Activated T-helper 17 cell treated with anti-CD3 and anti-CD28 coated beads, Interleukin-2, amount 50 U/mL, for 72 hours (primary cell): ENCODE data around the gene KIF1A. TPM values are rescaled to one million over a fixed set of nuclear protein-coding genes. Genes with fewer than 3 reads are reported as not detected.

Experiments used
- ATAC-seq: fragments of 150-1000 bp; cut with Tn5 transposase; replicated peaks from 2 replicates; pipeline ENCODE4 v1.10.0; 2021; ENCODE audit warnings: mild to moderate bottlenecking, moderate library complexity
- H3K27ac Mint-ChIP-seq: one replicate; pipeline ENCODE4 v1.8.0; 2022; ENCODE audit warnings: mixed read lengths
- H3K27me3 Mint-ChIP-seq: one replicate; pipeline ENCODE4 v1.8.0; 2022; ENCODE audit warnings: mixed read lengths
- H3K36me3 Mint-ChIP-seq: one replicate; pipeline ENCODE4 v1.8.0; 2022; ENCODE audit warnings: low read depth, mild to moderate bottlenecking, mixed read lengths
- H3K4me1 Mint-ChIP-seq: one replicate; pipeline ENCODE4 v1.8.0; 2022; ENCODE audit warnings: mixed read lengths
- H3K4me3 Mint-ChIP-seq: one replicate; pipeline ENCODE4 v1.8.0; 2022; ENCODE audit warnings: mild to moderate bottlenecking, mixed read lengths
- H3K9me3 Mint-ChIP-seq: one replicate; pipeline ENCODE4 v1.8.0; 2022; ENCODE audit warnings: mixed read lengths
- total RNA-seq, 2 donors: library from RNA; stranded (reverse); gene quantifications; one replicate each; pipeline ENCODE4 v1.2.3, GENCODE V29; 2022

The KIF1A gene
- total RNA-seq, 2 donors from 2014 or later, result 0.37 to 1.1 TPM

DNA sequence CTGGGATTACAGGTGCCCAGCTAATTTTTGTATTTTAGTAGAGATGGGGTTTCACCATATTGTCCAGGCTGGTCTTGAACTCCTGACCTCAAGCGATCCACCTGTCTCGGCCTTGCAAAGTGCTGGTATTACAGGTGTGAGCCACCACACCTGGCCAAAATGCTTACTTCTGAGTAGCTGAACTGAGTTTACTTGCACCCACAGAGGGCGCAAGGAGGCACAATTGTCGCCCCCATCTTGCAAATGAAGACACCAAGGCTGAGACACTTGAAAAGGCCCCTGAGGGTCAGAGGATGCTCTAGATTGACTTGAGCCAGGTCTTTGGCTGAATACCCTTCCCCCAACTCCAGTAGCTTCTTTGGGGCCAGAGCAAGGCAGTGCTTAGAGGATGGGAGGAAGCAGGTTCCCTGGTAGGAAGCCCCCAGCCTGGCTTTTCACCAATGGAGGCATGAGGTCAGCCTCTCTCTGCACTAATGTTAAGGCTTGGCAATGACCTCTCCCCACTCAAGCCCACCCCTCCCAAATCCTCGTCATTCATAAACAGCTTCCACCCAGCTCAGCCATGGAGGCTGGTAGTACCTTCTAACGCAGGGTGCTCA is 14.5 kb upstream of the KIF1A start:
- Mint-ChIP-seq H3K4me3 (no peak overlapping the region), H3K9me3 (no peaks in the 10 kb centered on the region), H3K4me1 (no peaks in the 10 kb centered on the region), H3K27me3 (peaks cover 8% of the 10 kb centered on the region), H3K36me3 (no peaks in the 10 kb centered on the region), H3K27ac (no peak overlapping the region)
- ATAC-seq, result no peak

DNA sequence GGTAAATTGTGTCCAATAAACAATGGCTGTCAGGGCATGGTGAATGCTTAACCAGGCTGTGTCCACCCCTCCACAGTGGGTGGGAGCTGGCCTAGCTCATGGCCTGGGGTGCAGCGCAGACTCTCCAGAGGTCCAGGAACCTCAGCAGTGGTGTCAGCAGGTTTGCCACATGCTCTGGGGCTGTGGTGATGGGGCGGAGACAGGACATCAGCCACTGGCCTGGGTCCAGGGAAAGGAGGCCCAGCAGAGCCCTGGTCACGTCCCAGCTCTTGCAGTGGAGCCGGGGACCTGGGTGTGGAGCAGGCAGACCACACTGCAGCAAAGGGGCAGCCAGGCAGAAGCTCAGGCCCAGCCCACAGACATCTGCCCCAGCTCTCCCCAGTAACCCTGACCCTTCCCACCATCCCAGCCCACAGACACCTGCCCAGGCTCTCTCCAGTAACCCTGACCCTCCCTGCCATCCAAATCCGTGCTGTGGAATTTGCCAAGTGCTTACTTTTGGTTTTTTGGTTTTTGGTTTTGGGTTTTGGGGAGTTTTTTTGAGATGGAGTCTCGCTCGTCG is 13.8 kb upstream of the KIF1A start:
- no peak for ATAC-seq
- peaks cover 12% of the 10 kb centered on the region for H3K27me3 Mint-ChIP-seq

DNA sequence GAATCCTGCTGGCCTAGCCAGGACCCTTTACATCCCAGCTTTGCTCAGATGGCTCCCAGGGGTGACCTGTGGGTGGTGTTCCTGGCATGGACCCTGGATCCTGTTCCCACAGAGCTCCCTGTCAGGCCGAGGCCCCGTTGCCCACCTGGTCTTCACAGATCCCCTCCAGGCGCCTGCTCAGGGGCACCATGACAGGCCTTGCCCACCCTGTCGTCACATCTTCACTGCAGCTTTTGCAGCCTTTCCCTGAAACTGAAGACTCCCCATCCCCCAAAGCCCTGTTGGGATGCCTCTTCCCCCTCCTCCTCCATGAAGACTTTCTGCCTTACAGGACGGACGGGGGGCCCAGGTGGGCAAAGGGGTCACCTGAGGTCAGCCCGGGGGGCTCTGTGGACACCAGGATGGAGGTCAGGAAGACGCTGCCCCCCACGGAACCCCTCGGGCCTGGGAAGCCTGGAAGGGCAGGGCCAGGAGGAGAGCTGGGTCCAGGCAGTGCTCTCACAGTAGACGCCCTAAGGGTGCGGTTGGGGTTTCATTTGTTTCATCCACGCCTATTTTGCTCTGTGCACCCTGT is 13.0 kb upstream of the KIF1A start:
- Mint-ChIP-seq H3K36me3 (no peaks in the 10 kb centered on the region), H3K4me3 (no peak overlapping the region), H3K27ac (no peak overlapping the region), H3K4me1 (no peaks in the 10 kb centered on the region), H3K27me3 (peaks cover 16% of the 10 kb centered on the region), H3K9me3 (no peaks in the 10 kb centered on the region)
- ATAC-seq, result no peak

More for the DNA sequence above, 13.8 kb upstream of the KIF1A start:
- Mint-ChIP-seq H3K36me3 (no peaks in the 10 kb centered on the region), H3K9me3 (no peaks in the 10 kb centered on the region), H3K27ac (no peak overlapping the region), H3K4me3 (no peak overlapping the region), H3K4me1 (no peaks in the 10 kb centered on the region)

DNA sequence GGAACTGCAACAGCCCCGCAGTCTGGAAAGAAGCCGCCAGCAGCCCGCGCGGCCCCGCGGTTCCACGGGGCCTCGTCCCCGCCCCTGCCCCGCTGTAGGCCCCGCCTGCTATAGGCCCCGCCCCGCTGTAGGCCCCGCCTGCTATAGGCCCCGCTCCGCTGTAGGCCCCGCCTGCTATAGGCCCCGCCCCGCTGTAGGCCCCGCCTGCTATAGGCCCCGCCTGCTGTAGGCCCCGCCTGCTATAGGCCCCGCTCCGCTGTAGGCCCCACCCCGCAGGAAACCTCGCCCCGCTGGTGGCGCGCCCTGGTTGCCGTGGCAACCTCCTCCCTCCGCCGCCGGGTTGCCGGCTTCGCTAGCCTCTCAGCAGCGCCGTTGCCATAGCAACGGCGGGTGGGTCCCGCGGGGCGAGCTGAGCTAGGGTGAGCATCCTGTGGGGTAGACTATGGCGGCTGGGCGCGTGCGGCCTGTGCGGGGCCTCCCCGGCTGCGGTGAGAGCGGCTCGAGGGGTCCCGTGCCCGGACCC is 12.2 kb upstream of the KIF1A start:
- H3K4me1 Mint-ChIP-seq, result no peaks in the 10 kb centered on the region
- peaks cover 16% of the 10 kb centered on the region for H3K27me3 Mint-ChIP-seq
- H3K4me3 Mint-ChIP-seq, result peak overlapping the region; percentile 66
- ATAC-seq, result peak; percentile 93
- H3K27ac Mint-ChIP-seq, result no peak overlapping the region
- H3K36me3 Mint-ChIP-seq, result no peaks in the 10 kb centered on the region
- H3K9me3 Mint-ChIP-seq, result no peaks in the 10 kb centered on the region

DNA sequence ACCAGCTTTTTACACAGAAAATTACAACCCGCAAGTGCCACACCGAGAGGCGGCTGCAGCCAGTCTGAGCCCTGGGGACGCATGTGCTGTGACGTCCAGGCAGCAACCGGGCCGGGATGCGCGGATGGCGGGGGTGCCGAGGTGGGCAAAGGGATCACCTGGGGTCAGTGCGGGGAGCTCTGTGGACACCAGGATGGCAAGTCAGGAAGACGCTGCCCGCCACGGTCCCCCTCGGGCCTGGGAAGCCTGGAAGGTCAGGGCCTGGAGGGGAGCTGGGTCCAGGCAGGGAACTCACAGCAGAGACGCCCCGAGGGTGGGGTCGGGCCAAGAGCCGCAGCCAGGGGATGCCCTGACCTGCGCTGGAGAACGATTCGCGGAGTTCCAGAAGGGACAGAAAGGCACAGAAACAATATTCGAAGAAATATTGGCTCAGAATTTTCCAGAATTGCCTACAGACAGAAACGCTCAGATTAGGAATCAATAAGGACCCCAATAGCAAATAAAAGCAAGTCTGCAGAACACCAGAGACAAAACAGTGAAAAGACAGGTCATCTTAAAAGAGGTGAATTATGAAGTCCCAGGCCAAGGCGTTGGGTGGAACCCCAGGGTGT is 11.7 kb upstream of the KIF1A start:
- no peaks in the 10 kb centered on the region for H3K4me1 Mint-ChIP-seq
- peaks cover 17% of the 10 kb centered on the region for H3K27me3 Mint-ChIP-seq
- no peaks in the 10 kb centered on the region for H3K36me3 Mint-ChIP-seq
- H3K27ac Mint-ChIP-seq, result no peak overlapping the region
- ATAC-seq, result no peak
- H3K9me3 Mint-ChIP-seq, result no peaks in the 10 kb centered on the region
- peak overlapping the region; percentile 66 for H3K4me3 Mint-ChIP-seq

DNA sequence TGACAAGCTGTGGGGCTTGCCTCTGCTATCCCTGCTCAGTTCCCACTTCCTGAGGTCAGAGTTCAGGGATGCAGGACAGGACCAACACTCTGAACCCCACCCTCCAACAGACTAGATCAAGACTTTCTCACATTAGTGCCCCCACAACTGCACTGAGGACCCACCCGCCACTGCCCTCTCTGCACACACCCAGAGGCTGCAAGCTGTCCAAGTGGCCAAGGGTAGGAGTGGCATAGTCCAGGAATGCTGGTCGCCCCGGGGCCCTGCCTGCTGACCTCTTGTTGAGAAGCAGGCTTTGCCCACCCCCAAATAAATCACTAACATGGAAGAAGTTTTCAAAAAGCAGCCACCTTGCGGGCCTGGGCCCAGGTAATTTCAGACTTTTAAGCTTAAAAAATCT is 5.5 kb upstream of the KIF1A start:
- Mint-ChIP-seq H3K4me1 (no peaks in the 10 kb centered on the region), H3K27me3 (peaks cover 62% of the 10 kb centered on the region), H3K27ac (no peak overlapping the region), H3K9me3 (no peaks in the 10 kb centered on the region), H3K4me3 (no peak overlapping the region), H3K36me3 (no peaks in the 10 kb centered on the region)
- ATAC-seq, result no peak

DNA sequence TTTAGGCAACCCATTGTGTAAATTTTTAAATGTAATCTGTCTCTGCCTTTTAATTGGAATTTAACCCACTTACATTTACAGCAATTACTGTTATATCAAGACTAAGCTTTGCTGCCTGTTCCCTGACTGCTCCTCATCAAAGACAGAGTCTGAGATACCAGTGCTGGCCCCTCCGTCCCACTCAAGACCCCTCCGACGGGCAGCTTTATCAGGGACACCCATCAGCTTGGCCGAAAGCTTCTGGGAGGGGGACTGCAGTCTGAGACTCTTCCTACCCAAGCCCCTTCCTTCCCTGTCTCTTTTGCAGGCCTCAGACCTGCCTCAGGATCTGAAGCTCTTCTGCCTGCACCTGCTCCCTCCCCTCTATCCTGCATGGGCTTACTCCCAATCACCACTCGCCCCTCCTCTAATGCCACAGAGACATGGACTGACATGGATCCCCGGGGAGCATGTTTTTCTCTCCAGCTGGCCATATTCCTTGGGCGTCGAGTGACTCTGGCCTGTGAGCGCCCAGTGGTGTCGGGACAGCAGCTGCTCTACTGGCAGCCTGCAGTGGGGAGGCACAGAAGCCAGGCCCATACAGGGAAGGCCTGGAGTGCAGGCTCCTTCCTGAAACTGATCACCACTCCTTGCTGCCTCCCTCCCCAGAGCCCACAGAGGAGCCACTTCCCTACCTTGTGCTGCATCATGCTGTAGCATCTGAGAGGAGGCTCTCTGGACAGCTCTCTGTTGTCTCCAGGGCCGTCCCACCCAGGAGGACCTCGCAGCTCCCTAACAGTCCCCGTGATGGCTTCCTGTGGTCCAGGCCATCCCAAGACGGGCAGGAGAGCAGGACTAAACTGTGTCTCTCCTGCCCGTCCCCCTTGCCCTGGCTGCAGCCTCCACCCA is 3.7 kb upstream of the KIF1A start:
- ATAC-seq, result no peak
- Mint-ChIP-seq H3K4me3 (no peak overlapping the region), H3K27me3 (peaks cover 54% of the 10 kb centered on the region), H3K27ac (no peak overlapping the region), H3K4me1 (no peaks in the 10 kb centered on the region), H3K36me3 (no peaks in the 10 kb centered on the region), H3K9me3 (no peaks in the 10 kb centered on the region)

DNA sequence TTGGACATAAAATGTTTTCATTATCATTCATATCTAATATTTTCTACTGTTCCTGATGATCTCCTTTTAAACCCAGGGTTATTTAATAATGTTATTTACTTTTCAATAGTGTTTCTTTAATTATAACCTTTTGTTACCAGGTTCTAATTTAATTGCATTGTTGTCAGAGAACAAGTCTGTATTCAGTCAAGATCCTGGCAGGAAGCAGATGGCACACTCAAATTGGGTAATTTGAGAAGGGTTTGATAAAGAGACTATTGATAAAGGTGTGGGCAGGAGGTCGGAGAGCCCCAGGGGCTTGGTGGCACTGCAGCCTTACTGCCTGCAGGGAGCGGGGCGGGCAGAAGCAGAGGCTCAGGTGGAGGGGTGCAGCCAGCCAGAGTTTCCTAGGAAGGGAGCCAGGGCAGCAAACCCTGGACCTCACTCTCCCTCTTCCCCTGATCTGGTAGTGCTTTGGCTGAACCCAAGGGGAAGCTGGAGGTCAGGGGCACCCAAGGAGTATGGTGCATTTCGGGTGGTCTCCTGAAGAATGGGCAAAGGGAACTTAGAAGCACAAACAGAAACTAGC is 2.3 kb upstream of the KIF1A start:
- Mint-ChIP-seq H3K9me3 (no peaks in the 10 kb centered on the region), H3K27me3 (peaks cover 55% of the 10 kb centered on the region), H3K4me3 (peak overlapping the region; percentile 59), H3K36me3 (no peaks in the 10 kb centered on the region), H3K27ac (no peak overlapping the region), H3K4me1 (no peaks in the 10 kb centered on the region)
- no peak for ATAC-seq

DNA sequence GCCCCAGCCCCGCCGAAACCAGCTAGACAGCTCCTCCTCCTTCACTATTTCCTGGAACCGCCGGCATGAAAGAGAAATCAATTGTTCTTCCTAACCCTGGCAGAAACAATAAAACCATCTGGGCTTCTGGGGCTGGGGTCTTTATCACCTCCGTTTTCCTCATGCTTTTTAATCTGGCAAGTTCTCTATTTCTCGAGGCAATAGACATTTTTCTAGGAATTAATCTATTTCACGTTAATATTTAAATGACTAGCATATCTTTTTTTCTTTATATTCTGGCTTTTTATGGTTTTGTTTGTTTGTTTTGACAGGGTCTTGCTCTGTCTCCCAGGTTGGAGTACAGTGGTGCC is 1.4 kb upstream of the KIF1A start:
- no peak overlapping the region for H3K27ac Mint-ChIP-seq

DNA sequence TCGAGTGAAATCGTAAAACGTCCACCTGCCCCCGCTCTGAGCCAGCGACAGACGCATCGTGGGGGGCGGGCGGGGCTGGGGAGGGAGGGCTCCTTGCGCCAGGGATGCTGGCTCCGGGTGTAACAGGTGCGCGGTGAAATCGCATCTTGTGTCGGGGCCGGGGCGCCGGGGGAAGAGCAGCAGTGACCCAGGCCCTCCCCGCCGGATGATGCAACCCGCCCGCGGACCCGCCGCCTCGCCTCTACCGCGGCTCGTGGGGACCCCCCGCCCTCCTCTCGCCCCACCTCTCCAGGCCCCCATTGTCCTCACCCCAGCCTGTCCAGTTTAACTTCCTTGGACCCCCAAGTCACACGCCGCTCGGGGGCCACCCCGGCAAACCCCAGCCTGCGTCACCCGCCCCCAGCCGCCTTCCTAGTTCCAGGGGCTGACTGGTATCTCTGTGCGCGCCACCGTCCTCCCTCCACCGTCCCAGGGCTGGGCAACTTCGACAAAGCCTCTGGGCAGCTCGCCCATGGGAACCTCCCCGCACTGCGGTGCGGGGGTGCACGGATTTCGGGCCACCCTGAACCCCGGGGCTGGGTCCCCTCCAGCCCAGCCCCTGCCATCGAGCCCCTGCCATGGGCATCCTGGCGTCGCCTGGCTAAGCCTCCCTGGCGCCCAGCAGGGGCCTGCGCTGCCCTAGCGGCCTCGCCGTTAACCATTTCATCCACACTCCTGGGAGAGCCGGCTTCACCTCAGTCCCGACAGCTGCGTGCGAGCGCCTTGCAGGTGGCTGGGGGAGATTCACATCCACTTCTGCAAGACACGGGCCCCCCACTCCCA is 799 bp upstream of the KIF1A start:
- Mint-ChIP-seq H3K27ac (no peak overlapping the region), H3K36me3 (no peaks in the 10 kb centered on the region), H3K27me3 (peaks cover 49% of the 10 kb centered on the region), H3K4me1 (no peaks in the 10 kb centered on the region), H3K9me3 (no peaks in the 10 kb centered on the region), H3K4me3 (peak overlapping the region; percentile 59)
- ATAC-seq, result peak; percentile 34

More for the DNA sequence above, 1.4 kb upstream of the KIF1A start:
- Mint-ChIP-seq H3K4me3 (peak overlapping the region; percentile 59), H3K27me3 (peaks cover 52% of the 10 kb centered on the region), H3K4me1 (no peaks in the 10 kb centered on the region), H3K9me3 (no peaks in the 10 kb centered on the region), H3K36me3 (no peaks in the 10 kb centered on the region)
- no peak for ATAC-seq

DNA sequence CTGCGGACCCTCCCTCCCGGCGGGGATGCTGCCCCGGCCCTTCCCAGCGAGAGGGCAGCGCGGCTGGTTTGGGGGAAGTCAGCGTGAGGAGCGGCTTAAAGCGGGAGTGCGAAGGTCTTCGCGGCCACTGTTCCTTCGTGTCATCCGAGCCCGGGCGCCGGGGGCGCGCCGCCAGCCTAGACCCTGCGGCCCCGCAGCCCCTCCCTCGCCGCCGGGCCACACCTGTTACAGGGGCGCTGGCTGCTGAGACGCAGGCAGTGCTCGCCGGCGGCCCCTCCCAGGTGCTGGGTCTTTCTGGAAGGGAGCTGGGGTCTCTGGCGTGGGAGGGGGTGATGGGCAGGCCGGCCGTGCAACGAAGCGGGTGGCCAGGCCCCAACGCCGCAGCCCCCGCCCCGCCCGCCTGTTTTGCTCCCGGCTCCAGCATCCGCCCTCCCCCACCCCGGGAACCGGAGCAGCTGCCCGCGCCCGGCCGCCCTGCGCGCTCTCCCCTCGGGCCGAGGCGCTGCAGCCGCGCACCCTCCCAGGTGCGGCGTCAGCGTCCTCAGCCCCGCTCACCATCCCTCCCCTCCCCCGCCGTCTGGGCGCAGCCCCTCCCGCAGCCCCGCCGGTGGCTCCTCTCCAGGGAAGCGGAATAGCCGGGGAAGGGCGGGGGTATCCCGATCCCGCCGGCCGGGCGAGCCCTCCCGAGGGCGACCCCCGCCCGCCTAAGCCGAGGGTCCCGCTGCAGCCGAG is 727 bp downstream of the KIF1A start:
- Mint-ChIP-seq H3K27ac (no peak overlapping the region), H3K27me3 (peaks cover 36% of the 10 kb centered on the region), H3K9me3 (peaks cover under 1% of the 10 kb centered on the region), H3K4me1 (no peaks in the 10 kb centered on the region), H3K36me3 (no peaks in the 10 kb centered on the region), H3K4me3 (no peak overlapping the region)
- ATAC-seq, result no peak

DNA sequence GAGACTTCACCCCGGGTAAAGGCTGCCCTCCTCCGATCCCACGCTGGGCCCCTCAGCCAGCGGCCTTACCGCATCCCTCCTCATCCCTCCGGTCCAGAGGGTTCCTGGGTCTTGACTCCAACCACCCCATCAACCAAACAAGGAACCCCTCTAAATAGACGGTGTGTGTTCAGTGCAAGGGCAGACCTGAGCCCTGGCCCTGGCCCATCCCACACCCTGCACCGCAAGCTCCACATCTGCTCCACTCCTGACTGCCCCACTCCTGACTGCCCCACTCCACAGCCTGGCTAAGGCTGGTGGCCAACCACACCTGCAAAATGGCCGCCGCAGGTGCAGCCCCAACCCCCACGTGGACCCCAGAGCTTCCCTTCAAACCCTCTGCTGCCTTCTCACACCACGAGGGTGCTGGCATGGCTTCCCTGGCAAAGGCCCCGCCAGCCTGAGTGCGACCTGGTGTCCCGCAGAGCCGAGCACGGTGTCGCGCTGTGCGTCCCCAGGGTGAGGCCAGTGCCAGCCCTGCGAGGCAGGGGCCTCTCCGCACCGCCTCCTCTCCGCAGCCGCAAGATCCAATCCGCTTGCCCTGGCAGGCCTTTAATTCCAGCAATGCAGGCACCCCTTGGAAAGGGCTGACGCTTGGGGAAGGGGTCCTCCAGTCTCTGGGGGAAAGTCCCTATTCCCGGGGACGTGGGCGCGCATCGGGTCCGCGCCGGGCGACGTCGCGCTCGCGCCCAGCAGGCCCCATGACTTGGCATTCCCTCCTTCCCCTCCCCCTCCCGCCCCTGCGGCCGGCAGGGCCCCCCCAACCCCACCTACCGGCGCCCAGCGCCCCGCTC is 1.5 kb downstream of the KIF1A start:
- Mint-ChIP-seq H3K4me3 (peak overlapping the region; percentile 27), H3K4me1 (no peaks in the 10 kb centered on the region), H3K27me3 (peaks cover 29% of the 10 kb centered on the region), H3K27ac (no peak overlapping the region), H3K36me3 (no peaks in the 10 kb centered on the region), H3K9me3 (peaks cover 7% of the 10 kb centered on the region)
- ATAC-seq, result no peak
